HCT116 (cell line): Measurements from ENCODE around the gene CD109. TPM values are rescaled to one million over a fixed set of nuclear protein-coding genes. Genes with fewer than 3 reads are reported as not detected.

Experiments
- ATAC-seq: fragments of 200-7000 bp; cut with Tn5 transposase; 2 replicates; pipeline ENCODE4 v1.9.1; 2020; ENCODE audit warnings: mild to moderate bottlenecking, moderate library complexity
- BruUV-seq: library from RNA; stranded (reverse); fragments of 400-500 nt; replicated peaks from 2 replicates; lab custom pipeline; 2021; lab: Mats Ljungman, UMichigan
- CTCF ChIA-PET: fragments of 300-600 bp; sonication (Branson Sonifier 250); formaldehyde crosslinking; loops from one replicate; lab custom pipeline; 2021; ENCODE audit warnings: antibody characterized with exemption; lab: Charles Lee
- POLR2A ChIA-PET: fragments of 300-600, 350-600 bp; sonication (Branson Sonifier 250); formaldehyde crosslinking; loops from one replicate; lab custom pipeline; 2021; ENCODE audit warnings: antibody characterized with exemption; lab: Charles Lee
- RAD21 ChIA-PET, 2 experiments: fragments of 300-600 bp; sonication (Branson Sonifier 250); formaldehyde crosslinking; loops; one replicate each; lab custom pipeline; 2023; ENCODE audit warnings: low total read pairs in 2 of 2; ENCODE audit not compliant: uncharacterized antibody in 2 of 2, unreplicated experiment in 2 of 2, low non-redundant PET in 1 of 2; lab: Charles Lee
- DNase-seq: peaks from one replicate; pipeline ENCODE4 v3.0.0-alpha.2; 2010; ENCODE audit warnings: low read depth, low spot score
- H2AFZ ChIP-seq: fragments of 200-600 bp; shearing (Covaris generic), sonication (generic); 2 replicates; pipeline ENCODE4 v1.6.1; 2017; ENCODE audit warnings: low read depth, mixed run types, mixed read lengths, antibody characterized with exemption, low read length; ENCODE audit not compliant: poor library complexity, severe bottlenecking
- H3K27ac ChIP-seq: 2 replicates; pipeline ENCODE4 v1.5.1; 2012; ENCODE audit warnings: low read depth, low read length
- H3K27me3 ChIP-seq: fragments of 200-600 bp; sonication (generic); 2 replicates; pipeline ENCODE4 v1.6.1; 2016; ENCODE audit warnings: mixed run types, low read length, mixed read lengths; ENCODE audit not compliant: insufficient read depth
- H3K36me3 ChIP-seq, 2 experiments: fragments of 200-500 bp in 1 of 2; fragments of 200-600 bp in 1 of 2; sonication (Bioruptor generic) in 1 of 2; sonication (generic) in 1 of 2; 2 replicates each; pipeline versions ENCODE4 v1.5.1 to v1.6.1; 2014 to 2016; ENCODE audit warnings: low read length in 2 of 2, inconsistent platforms in 1 of 2, mixed read lengths in 1 of 2, mixed run types in 1 of 2; ENCODE audit not compliant: insufficient read depth in 2 of 2, control insufficient read depth in 1 of 2
- H3K4me1 ChIP-seq, 2 experiments: fragments of 200-600 bp in 1 of 2; sonication (generic) in 1 of 2; 2 replicates each; pipeline versions ENCODE4 v1.5.1 to v1.6.1; 2012 to 2017; ENCODE audit warnings: low read length in 2 of 2, inconsistent platforms in 1 of 2, mild to moderate bottlenecking in 1 of 2, mixed read lengths in 1 of 2, mixed run types in 1 of 2, moderate library complexity in 1 of 2; ENCODE audit not compliant: insufficient read depth in 2 of 2, control insufficient read depth in 1 of 2
- H3K4me2 ChIP-seq: fragments of 200-600 bp; sonication (generic); 2 replicates; pipeline ENCODE4 v1.6.1; 2017; ENCODE audit warnings: mixed run types, low read length, mixed read lengths
- H3K4me3 ChIP-seq, 2 experiments: fragments of 200-600 bp in 1 of 2; sonication (generic) in 1 of 2; replicated peaks in 1 of 2; 2 replicates each; pipeline ENCODE4 v1.5.1; 2011 to 2016; ENCODE audit warnings: low read length in 2 of 2, control low read depth in 1 of 2, low read depth in 1 of 2, mild to moderate bottlenecking in 1 of 2, mixed read lengths in 1 of 2, mixed run types in 1 of 2
- H3K79me2 ChIP-seq: fragments of 200-600 bp; sonication (generic); 2 replicates; pipeline ENCODE4 v1.6.1; 2017; ENCODE audit warnings: mild to moderate bottlenecking, mixed run types, low read length, moderate library complexity, mixed read lengths; ENCODE audit not compliant: insufficient read depth
- H3K9ac ChIP-seq: fragments of 200-600 bp; sonication (generic); 2 replicates; pipeline ENCODE4 v1.6.1; 2016; ENCODE audit warnings: low read length, mixed read lengths
- H3K9me2 ChIP-seq: fragments of 200-600 bp; sonication (generic), shearing (Covaris generic); 2 replicates; pipeline ENCODE4 v1.6.1; 2017; ENCODE audit warnings: mixed run types, mild to moderate bottlenecking, moderate library complexity; ENCODE audit not compliant: insufficient read depth
- H3K9me3 ChIP-seq, 2 experiments: fragments of 200-500 bp in 1 of 2; fragments of 200-600 bp in 1 of 2; sonication (Bioruptor generic) in 1 of 2; sonication (generic) in 1 of 2; 2 replicates each; pipeline ENCODE4 v1.6.1; 2014 to 2017; ENCODE audit warnings: low read length in 2 of 2, mixed read lengths in 2 of 2, inconsistent platforms in 1 of 2, low read depth in 1 of 2, mild to moderate bottlenecking in 1 of 2, mixed run types in 1 of 2, moderate library complexity in 1 of 2; ENCODE audit not compliant: control insufficient read depth in 1 of 2, insufficient read depth in 1 of 2
- H4K20me1 ChIP-seq: fragments of 200-600 bp; sonication (generic), shearing (Covaris generic); 2 replicates; pipeline ENCODE4 v1.6.1; 2017; ENCODE audit warnings: mixed run types, mild to moderate bottlenecking, moderate library complexity; ENCODE audit not compliant: insufficient read depth
- CEBPB ChIP-seq: IDR thresholded peaks from 2 replicates; pipeline ENCODE4 v1.6.1; 2012; ENCODE audit warnings: low read depth
- EGR1 ChIP-seq: IDR thresholded peaks from 2 replicates; pipeline ENCODE4 v1.6.1; 2012; ENCODE audit warnings: low read depth
- ELF1 ChIP-seq: IDR thresholded peaks from 2 replicates; pipeline ENCODE4 v1.6.1; 2012; ENCODE audit warnings: low read depth, borderline replicate concordance
- EZH2 ChIP-seq: fragments of 200-600 bp; sonication (generic); IDR thresholded peaks from 2 replicates; pipeline ENCODE4 v1.6.1; 2017; ENCODE audit warnings: antibody characterized with exemption, mixed run types
- EZH2phosphoT487 ChIP-seq: fragments of 200-600 bp; IDR thresholded peaks from 2 replicates; pipeline ENCODE4 v1.6.1; 2018; ENCODE audit warnings: antibody characterized with exemption, borderline replicate concordance
- JUND ChIP-seq: IDR thresholded peaks from 2 replicates; pipeline ENCODE4 v1.6.1; 2012
- SIN3A ChIP-seq: IDR thresholded peaks from 2 replicates; pipeline ENCODE4 v1.6.1; 2012; ENCODE audit warnings: low read depth
- SRF ChIP-seq: IDR thresholded peaks from 2 replicates; pipeline ENCODE4 v1.6.1; 2012; ENCODE audit warnings: low read depth
- TCF7L2 ChIP-seq: IDR thresholded peaks from 2 replicates; pipeline ENCODE4 v1.7.0; 2011; ENCODE audit warnings: borderline replicate concordance, inconsistent platforms; ENCODE audit not compliant: insufficient read depth, insufficient read length; ENCODE audit errors: extremely low read depth
- YY1 ChIP-seq: IDR thresholded peaks from 2 replicates; pipeline ENCODE4 v1.6.1; 2011; ENCODE audit warnings: low read length, low read depth, moderate library complexity, mild to moderate bottlenecking; ENCODE audit not compliant: insufficient replicate concordance; ENCODE audit errors: extremely low read depth
- ZNF274 ChIP-seq: fragments of 200-500 bp; sonication (Bioruptor generic); IDR thresholded peaks from 2 replicates; pipeline ENCODE4 v1.6.1; 2014; ENCODE audit warnings: mild to moderate bottlenecking, low read depth, low read length, inconsistent platforms
- intact Hi-C: fragments of 100-400 bp; cut with micrococcal nuclease; formaldehyde crosslinking; loops from 2 replicates; pipeline ENCODE4 v1.10.0; 2022
- total RNA-seq: library from RNA; stranded (reverse); gene quantifications from one replicate; pipeline ENCODE4 v1.2.1, GENCODE V29; 2021; ENCODE audit not compliant: unreplicated experiment
- TF ChIP-seq, protein P1 (sequence below): IDR thresholded peaks from 2 replicates; pipeline ENCODE4 v1.6.1; 2011; ENCODE audit warnings: mild to moderate bottlenecking, low read length, moderate library complexity; ENCODE audit not compliant: insufficient replicate concordance; ENCODE audit errors: extremely low read depth
- TF ChIP-seq, protein P2 (sequence below): IDR thresholded peaks from 2 replicates; pipeline ENCODE4 v1.6.1; 2012
- TF ChIP-seq, protein P3 (sequence below): IDR thresholded peaks from 2 replicates; pipeline ENCODE4 v1.6.1; 2012; ENCODE audit warnings: low read depth

CD109 gene
- total RNA-seq, 1 experiment from 2014 or later = 42.1 TPM

DNA sequence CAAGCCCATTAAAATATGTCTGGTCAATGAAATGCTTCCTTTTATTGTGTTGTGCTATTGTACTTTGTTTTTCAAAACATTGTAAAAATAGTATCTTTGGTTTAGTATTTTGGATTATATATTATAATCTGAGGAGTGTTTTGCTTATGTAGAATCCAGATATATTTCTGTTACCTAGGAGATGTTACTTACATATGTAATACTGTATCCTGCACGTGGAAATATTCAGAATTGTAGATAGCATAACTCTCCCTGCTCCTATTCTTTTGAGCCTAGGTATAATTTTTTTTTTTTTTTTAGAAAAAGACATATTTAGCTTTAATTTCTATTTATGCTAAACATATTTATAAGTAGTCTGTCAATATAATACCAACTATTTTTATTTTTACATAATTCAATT, 130.6 kb downstream of the CD109 start (continued):
- TF ChIP-seq, protein P1, sequence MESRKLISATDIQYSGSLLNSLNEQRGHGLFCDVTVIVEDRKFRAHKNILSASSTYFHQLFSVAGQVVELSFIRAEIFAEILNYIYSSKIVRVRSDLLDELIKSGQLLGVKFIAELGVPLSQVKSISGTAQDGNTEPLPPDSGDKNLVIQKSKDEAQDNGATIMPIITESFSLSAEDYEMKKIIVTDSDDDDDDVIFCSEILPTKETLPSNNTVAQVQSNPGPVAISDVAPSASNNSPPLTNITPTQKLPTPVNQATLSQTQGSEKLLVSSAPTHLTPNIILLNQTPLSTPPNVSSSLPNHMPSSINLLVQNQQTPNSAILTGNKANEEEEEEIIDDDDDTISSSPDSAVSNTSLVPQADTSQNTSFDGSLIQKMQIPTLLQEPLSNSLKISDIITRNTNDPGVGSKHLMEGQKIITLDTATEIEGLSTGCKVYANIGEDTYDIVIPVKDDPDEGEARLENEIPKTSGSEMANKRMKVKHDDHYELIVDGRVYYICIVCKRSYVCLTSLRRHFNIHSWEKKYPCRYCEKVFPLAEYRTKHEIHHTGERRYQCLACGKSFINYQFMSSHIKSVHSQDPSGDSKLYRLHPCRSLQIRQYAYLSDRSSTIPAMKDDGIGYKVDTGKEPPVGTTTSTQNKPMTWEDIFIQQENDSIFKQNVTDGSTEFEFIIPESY = no peak
- no peak for TF ChIP-seq EZH2phosphoT487
- TF ChIP-seq YY1 = no peak
- no peak for TF ChIP-seq TCF7L2
- no peak for TF ChIP-seq ELF1
- TF ChIP-seq SRF = no peak
- TF ChIP-seq, all 23 proteins: peak for 0

DNA sequence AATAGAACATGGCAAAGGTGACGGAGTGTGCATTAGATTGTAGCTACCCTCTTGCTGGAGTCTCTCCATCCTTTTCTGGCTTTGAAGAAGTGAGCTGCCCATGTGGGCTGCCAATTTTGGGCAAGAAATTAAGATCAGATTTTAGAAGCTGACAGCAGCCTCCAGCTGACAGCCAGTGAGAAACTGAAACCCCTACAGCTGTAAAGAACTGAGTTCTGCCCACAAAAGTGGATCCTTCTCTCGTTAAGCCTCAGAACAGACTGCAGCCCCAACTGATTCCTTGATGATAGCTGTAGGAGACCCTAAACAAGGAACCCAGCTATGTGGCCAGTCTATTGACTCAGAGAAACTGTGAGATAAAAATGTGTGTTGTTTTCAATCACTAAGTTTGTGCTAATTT, 134.1 kb downstream of the CD109 start:
- RAD21 ChIA-PET = no interaction called here
- H3K9ac ChIP-seq = no peak overlapping the region
- H3K79me2 ChIP-seq = no peaks in the 10 kb centered on the region
- ATAC-seq (no peak), DNase-seq (no peak)
- no peaks in the 10 kb centered on the region for H3K27me3 ChIP-seq
- H3K27ac ChIP-seq = no peak overlapping the region
- intact Hi-C loops = no loop called here
- H3K9me3 ChIP-seq = no peaks in the 10 kb centered on the region
- CTCF ChIA-PET = no interaction called here
- no peaks in the 10 kb centered on the region for H3K4me1 ChIP-seq
- H3K36me3 ChIP-seq = no peaks in the 10 kb centered on the region
- POLR2A ChIA-PET = no interaction called here
- H3K4me3 ChIP-seq = no peak overlapping the region
- no peak for TF ChIP-seq EGR1
- no peak for TF ChIP-seq SIN3A
- TF ChIP-seq, protein P1 = no peak
- TF ChIP-seq, protein P2, sequence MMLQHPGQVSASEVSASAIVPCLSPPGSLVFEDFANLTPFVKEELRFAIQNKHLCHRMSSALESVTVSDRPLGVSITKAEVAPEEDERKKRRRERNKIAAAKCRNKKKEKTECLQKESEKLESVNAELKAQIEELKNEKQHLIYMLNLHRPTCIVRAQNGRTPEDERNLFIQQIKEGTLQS = no peak
- TF ChIP-seq, protein P3, sequence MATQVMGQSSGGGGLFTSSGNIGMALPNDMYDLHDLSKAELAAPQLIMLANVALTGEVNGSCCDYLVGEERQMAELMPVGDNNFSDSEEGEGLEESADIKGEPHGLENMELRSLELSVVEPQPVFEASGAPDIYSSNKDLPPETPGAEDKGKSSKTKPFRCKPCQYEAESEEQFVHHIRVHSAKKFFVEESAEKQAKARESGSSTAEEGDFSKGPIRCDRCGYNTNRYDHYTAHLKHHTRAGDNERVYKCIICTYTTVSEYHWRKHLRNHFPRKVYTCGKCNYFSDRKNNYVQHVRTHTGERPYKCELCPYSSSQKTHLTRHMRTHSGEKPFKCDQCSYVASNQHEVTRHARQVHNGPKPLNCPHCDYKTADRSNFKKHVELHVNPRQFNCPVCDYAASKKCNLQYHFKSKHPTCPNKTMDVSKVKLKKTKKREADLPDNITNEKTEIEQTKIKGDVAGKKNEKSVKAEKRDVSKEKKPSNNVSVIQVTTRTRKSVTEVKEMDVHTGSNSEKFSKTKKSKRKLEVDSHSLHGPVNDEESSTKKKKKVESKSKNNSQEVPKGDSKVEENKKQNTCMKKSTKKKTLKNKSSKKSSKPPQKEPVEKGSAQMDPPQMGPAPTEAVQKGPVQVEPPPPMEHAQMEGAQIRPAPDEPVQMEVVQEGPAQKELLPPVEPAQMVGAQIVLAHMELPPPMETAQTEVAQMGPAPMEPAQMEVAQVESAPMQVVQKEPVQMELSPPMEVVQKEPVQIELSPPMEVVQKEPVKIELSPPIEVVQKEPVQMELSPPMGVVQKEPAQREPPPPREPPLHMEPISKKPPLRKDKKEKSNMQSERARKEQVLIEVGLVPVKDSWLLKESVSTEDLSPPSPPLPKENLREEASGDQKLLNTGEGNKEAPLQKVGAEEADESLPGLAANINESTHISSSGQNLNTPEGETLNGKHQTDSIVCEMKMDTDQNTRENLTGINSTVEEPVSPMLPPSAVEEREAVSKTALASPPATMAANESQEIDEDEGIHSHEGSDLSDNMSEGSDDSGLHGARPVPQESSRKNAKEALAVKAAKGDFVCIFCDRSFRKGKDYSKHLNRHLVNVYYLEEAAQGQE = no peak
- TF ChIP-seq JUND = no peak
- TF ChIP-seq CEBPB = no peak
- no peak for TF ChIP-seq SRF
- TF ChIP-seq EZH2phosphoT487 = no peak
- no peak for TF ChIP-seq EZH2
- TF ChIP-seq ZNF274 = no peak
- no peaks in the 10 kb centered on the region for H4K20me1 ChIP-seq
- no peak overlapping the region for H3K4me2 ChIP-seq
- no TSS peak for BruUV-seq
- no peaks in the 10 kb centered on the region for H3K9me2 ChIP-seq
- H2AFZ ChIP-seq = no peak overlapping the region
